ENCODE data around the gene PRDX5.
"Not testable (repeated sequence)": the region's sequence is repeated elsewhere in the genome, so short reads cannot be mapped to it uniquely, and the experiment has no call there.

PRDX5 gene

GRCh38 chr11:64314146-64314804, 3.6 kb upstream of the PRDX5 start:
- Histone ChIP-seq H3K9ac (ENCODE audit: low read length) (no peak overlapping the region), H3K9me3 (ENCODE audit: insufficient read depth, low read length) (no peaks in the 10 kb centered on the region), H3K4me2 (ENCODE audit: low read depth, low read length, poor library complexity, severe bottlenecking) (no peak overlapping the region), H4K20me1 (ENCODE audit: low read depth, low read length) (no peaks in the 10 kb centered on the region; the same call in 1 of the 2 replicates), H2AFZ (ENCODE audit: low read depth, low read length, severe bottlenecking) (no peak overlapping the region), H3K36me3 (ENCODE audit: low read length) (no peaks in the 10 kb centered on the region), H3K4me3 (ENCODE audit: insufficient read depth, low read length, poor library complexity, severe bottlenecking) (no peak overlapping the region), H3F3A (ENCODE audit: insufficient read depth) (peaks cover 24% of the 10 kb centered on the region), H3K79me2 (ENCODE audit: insufficient read depth, low read length) (peaks cover 29% of the 10 kb centered on the region), H3K9me2 (replicated peaks; ENCODE audit: insufficient read depth, low read length) (no peaks in the 10 kb centered on the region), H3K27me3 (ENCODE audit: low read length) (no peaks in the 10 kb centered on the region), H3K27ac (ENCODE audit: low read depth, low read length) (no peak overlapping the region)
- TF ChIP-seq EZH2phosphoT487 (conservative IDR thresholded peaks at IDR 0.05; ENCODE audit: low read length): no peak
- TF ChIP-seq, protein P1, sequence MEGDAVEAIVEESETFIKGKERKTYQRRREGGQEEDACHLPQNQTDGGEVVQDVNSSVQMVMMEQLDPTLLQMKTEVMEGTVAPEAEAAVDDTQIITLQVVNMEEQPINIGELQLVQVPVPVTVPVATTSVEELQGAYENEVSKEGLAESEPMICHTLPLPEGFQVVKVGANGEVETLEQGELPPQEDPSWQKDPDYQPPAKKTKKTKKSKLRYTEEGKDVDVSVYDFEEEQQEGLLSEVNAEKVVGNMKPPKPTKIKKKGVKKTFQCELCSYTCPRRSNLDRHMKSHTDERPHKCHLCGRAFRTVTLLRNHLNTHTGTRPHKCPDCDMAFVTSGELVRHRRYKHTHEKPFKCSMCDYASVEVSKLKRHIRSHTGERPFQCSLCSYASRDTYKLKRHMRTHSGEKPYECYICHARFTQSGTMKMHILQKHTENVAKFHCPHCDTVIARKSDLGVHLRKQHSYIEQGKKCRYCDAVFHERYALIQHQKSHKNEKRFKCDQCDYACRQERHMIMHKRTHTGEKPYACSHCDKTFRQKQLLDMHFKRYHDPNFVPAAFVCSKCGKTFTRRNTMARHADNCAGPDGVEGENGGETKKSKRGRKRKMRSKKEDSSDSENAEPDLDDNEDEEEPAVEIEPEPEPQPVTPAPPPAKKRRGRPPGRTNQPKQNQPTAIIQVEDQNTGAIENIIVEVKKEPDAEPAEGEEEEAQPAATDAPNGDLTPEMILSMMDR (IDR thresholded peaks at IDR 0.05; ENCODE audit: insufficient read depth, low read length, poor library complexity, severe bottlenecking): no peak

DNA sequence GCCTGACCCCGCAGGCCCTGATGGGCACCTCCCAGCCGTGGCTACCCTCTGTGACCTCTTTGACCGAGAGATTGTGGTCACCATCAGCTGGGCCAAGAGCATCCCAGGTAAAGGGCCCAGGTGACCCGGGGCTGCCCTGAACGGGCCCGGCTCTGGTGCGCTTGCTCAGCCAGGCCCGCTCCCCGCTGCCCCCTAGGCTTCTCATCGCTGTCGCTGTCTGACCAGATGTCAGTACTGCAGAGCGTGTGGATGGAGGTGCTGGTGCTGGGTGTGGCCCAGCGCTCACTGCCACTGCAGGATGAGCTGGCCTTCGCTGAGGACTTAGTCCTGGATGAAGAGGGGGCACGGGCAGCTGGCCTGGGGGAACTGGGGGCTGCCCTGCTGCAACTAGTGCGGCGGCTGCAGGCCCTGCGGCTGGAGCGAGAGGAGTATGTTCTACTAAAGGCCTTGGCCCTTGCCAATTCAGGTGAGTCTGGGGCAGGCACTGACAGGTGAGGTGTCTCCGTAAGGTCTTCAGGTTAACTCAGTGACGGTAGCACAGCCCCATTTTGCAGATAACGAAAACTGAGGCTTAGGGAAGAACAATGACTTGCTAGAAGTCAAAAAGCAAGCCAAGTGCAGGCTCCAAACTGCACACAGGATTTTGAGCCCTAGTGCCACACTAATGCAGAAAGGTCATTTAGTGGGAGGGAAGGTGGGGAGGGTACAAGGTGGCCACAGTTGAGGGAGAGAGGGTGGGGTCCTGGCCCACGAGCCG, 2.9 kb upstream of the PRDX5 start:
- H3K4me2 ChIP-seq (ENCODE audit: low read depth, low read length, poor library complexity, severe bottlenecking): no peak overlapping the region
- H3K9me3 ChIP-seq (ENCODE audit: insufficient read depth, low read length): no peaks in the 10 kb centered on the region
- no peak overlapping the region for H3K27ac ChIP-seq (ENCODE audit: low read depth, low read length)
- peaks cover 24% of the 10 kb centered on the region for H3F3A ChIP-seq (ENCODE audit: insufficient read depth)
- no peak overlapping the region for H3K9ac ChIP-seq (ENCODE audit: low read length)
- H4K20me1 ChIP-seq (ENCODE audit: low read depth, low read length): no peaks in the 10 kb centered on the region; the same call in 1 of the 2 replicates
- peaks cover 22% of the 10 kb centered on the region for H3K79me2 ChIP-seq (ENCODE audit: insufficient read depth, low read length)
- no peaks in the 10 kb centered on the region for H3K36me3 ChIP-seq (ENCODE audit: low read length)
- H3K4me3 ChIP-seq (ENCODE audit: insufficient read depth, low read length, poor library complexity, severe bottlenecking): no peak overlapping the region
- no peaks in the 10 kb centered on the region for H3K9me2 ChIP-seq (replicated peaks; ENCODE audit: insufficient read depth, low read length)
- no peaks in the 10 kb centered on the region for H3K27me3 ChIP-seq (ENCODE audit: low read length)
- no peak for TF ChIP-seq EZH2phosphoT487 (conservative IDR thresholded peaks at IDR 0.05; ENCODE audit: low read length)
- TF ChIP-seq, protein P1 (IDR thresholded peaks at IDR 0.05; ENCODE audit: insufficient read depth, low read length, poor library complexity, severe bottlenecking): no peak
- H2AFZ ChIP-seq (ENCODE audit: low read depth, low read length, severe bottlenecking): no peak overlapping the region

- H4K20me1 ChIP-seq (ENCODE audit: low read depth, low read length); H3K36me3 ChIP-seq (ENCODE audit: low read length); H3K27me3 ChIP-seq (ENCODE audit: low read length); H3K9me2 ChIP-seq (replicated peaks; ENCODE audit: insufficient read depth, low read length); H3K9me3 ChIP-seq (ENCODE audit: insufficient read depth, low read length); H2AFZ ChIP-seq (ENCODE audit: low read depth, low read length, severe bottlenecking): not testable (repeated sequence)
- peak overlapping the region; percentile 92 for H3K27ac ChIP-seq (ENCODE audit: low read depth, low read length)
- peak overlapping the region; percentile 64 for H3K4me2 ChIP-seq (ENCODE audit: low read depth, low read length, poor library complexity, severe bottlenecking)
- H3K9ac ChIP-seq (ENCODE audit: low read length): peak overlapping the region; percentile 84
- H3F3A ChIP-seq (ENCODE audit: insufficient read depth): peaks cover 24% of the 10 kb centered on the region
- H3K4me3 ChIP-seq (ENCODE audit: insufficient read depth, low read length, poor library complexity, severe bottlenecking): peak overlapping the region; percentile 73
- H3K79me2 ChIP-seq (ENCODE audit: insufficient read depth, low read length): peaks cover 16% of the 10 kb centered on the region
Measured at GRCh38 chr11:64315667-64316526, 2.0 kb upstream of the PRDX5 start.

Measured in SU-DHL-6 (cell line).